Activated T-cell treated with anti-CD3 and anti-CD28 coated beads, Interleukin-2, amount 50 U/mL, for 48 hours (primary cell): ENCODE results near the gene STXBP5L.
"Not testable (repeated sequence)": the region's sequence is repeated elsewhere in the genome, so short reads cannot be mapped to it uniquely, and the experiment has no call there.

Experiments
- DNase-seq, 2 experiments: peaks; one replicate each; pipeline ENCODE4 v3.0.0-alpha.2; 2020

The STXBP5L gene

DNA sequence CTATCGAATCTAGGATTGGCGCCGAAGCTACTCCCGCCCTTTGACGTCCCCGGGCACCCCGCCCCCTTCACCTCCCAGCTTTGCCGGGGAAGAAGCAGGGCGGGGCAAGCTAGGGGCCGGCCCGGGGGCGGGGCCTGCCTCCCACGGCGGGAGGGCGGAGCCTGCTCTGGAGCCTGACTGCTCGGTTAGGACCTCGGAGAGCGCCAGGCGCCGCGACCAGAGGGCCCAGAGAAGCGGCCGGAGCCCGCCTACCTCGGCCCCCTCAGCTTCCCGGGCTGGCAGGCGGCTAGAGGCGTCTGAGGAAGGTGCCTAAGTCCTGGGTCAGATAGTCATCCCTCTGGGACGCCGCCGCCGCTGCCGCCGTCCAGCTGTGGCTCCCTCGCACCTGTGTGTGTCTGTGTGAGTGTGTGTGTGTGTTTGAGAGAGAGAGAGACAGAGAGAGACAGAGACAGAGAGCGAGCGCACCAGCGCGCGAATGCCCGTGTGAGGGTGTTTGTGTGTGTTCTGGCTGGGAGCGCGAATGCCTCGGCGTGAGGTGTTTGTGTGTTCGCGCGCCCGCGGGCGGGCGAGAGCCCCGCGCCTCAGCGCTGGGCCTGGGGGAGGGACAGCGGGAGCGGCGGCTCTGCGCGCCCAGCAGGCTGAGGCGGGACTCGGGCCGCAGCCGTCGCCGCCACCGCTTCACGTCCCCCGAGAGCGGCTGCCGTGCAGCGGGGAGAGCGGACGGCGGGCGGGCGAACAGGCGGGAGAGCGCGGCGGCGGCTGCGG lies at the start of gene STXBP5L:
Gene STXBP5L (plus strand): TSS at position 176 of the 765 bp plus-strand sequence. CDS start 1,374 bp downstream, outside the sequence.
- DNase-seq, result peak; percentile 78 to 85

DNA sequence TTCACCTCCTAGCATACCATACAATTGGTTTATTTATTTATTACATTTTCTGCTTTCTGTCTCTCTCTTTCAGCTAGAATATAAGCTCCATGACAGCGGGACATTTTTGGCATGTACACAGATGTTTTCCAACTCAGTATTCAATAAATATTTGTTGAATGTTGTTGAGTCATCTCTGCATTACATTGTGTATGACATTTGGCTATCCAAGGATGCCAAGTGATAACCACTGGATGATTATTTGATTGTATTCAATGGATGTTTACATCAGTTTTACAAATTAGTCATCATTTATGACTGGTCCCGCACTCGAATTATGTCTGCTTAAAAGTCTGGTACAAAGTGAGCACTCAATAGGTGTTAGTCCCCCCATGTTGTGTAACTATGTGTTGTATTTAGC lies 49.5 kb upstream of the STXBP5L start:
- DNase-seq, result no peak

DNA sequence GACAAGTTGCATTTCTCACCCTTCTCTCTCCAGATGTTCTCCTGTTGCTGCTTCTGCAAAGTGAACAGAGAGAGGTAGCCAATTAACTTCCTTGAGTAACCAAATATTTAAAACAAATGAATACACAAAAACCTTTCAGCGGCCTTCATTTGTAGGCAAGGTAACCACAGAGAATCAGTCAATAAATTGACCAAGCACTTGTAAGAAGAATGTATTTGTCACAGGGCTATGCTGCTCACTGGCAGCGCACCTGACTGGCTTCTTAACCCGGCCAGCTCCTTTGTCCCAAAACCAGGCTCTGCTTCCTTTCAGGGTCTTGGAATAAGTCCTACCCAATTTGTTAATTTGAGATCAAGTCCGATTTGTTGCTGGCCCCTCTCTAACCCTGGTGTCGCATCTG lies 43.5 kb upstream of the STXBP5L start:
- no peak for DNase-seq

DNA sequence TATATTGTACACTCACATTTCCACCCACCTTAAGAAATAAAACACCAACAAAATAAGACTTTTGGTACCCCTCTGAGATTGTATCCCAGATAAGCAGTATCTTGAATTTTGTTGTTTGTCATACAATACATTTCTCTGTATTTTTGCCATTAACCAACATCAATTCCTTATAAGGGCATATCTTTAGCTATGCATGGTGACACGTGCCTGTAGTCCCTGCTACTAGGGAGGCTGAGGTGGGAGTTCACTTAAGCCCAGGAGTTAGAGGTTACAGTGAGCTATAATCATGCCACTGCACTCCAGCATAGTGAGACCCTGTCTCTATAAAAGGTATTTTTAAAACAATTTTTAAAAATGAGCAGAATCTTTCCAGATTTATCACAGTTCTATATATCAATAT lies 32.5 kb upstream of the STXBP5L start:
- DNase-seq, result no peak

DNA sequence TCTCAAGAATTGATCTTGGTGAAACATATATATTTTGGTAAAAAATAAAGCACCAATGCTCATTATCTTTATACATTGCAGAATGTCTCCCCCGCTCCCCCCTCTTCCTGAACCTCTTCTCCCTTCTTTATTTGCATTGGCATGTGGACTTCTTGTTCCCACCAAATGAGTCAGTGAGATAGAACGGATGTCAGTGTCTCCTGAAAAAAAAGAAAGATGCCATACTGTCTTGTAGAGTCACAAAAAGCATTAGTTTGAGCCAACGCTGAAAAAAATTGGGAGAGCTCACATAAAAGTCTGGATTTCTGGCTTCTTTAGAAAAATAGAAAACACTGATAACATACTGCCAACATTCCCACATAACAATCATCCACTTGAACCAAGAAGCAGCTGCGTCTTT lies 32.0 kb upstream of the STXBP5L start:
- DNase-seq, result no peak

DNA sequence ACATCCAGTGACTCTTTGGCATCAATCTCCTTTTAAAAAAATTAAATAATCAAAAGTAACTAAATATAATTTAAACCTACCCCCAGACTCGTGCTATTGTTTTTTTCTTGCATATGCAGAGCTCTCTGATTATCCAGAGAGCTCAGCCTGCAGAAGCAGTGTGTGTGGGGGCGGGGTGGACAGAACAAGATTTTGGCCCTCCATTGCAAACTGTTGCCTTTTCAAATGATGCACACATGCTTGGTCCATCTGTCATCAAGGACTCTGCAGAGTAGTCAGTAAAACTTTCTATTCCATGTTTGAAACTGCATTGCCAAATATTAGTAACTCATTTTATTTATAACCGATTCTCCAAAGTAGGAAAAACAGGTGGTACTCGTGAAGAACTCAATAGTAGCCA lies 28.6 kb upstream of the STXBP5L start:
- DNase-seq, result no peak

DNA sequence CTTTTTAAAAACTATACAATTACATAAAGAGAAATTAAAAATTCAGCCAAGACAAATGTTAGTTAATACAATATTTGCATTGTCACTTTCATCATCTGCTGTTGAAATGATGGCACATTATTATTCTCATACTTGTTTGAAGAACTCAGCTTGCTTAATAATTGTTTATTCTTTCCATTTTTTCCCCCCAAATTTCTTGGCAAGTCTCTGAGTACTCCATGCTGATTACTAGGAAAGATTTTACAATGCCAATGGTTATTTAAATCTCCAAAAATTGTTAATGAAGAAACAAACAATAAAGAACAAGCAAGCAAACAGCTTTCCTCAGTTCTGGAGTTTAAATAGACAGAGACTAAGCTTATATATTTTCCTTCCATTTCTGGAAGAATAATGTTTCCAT lies 15.1 kb upstream of the STXBP5L start:
- no peak for DNase-seq

DNA sequence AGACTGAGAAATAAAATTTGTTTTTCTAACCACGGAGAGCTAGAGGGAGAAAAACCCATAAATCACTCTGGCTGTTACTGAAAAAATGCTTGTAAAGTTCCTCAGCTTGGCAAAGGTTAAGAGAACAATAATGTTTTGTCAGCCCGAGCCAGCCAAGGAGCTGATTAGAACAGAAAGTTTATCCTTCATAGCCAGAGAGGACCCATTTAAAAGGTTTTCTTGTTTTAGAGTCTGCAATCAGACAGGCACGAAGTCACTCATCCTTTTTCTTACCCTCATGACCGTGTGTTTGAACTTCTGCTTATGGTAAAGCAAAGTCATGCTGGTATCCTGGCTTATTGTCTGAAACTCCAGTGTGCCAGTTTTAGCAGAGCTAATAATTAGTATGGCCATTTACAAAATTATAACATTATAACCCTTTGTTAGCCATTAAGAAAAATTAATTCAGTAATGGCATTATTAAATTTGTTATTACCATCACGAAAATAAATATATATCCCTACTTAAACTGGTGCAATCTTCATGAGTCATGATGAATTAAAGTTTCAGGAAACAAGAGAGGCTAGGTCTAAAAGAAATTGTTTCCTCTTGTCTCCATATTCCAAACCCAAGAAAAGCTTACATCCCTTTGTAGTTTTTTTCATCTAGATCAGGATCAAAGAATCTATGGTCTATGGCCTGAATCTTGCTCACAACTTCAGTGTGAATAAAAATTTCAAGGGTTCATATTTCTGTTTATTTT lies 13.5 kb upstream of the STXBP5L start:
- no peak for DNase-seq

DNA sequence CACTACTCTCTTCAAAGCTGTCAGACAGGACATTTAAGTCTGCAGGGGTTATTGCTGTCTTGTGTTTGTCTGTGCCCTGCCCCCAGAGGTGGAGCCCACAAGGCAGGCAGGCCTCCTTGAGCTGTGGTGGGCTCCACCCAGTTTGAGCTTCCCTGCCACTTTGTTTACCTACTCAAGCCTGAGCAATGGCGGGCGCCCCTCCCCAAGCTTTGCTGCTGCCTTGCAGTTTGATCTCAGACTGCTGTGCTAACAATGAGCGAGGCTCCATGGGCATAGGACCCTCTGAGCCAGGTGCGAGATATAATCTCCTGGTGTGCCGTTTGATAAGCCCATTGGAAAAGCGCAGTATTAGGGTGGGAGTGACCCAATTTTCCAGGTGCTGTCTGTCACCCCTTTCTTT lies 6.3 kb upstream of the STXBP5L start:
- DNase-seq, result not testable (repeated sequence)

DNA sequence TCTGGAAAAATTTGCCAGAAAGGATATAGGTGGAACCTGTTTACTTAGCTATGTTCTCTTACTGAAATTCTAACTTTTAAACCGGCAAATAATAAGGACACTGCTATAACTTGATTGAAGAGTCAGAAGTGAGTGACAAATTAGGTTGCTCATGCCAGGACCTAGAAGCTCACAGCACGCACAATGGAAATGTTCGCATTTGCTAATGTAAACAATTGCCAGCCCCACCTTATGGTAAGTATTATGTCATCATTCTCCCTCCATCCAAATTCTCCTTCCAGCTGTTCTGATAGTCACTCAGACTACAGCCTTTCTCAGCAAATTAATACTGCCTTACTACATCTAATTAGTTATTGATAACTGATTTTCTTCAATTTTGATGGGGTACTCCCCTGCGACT lies 4.8 kb upstream of the STXBP5L start:
- DNase-seq, result no peak

DNA sequence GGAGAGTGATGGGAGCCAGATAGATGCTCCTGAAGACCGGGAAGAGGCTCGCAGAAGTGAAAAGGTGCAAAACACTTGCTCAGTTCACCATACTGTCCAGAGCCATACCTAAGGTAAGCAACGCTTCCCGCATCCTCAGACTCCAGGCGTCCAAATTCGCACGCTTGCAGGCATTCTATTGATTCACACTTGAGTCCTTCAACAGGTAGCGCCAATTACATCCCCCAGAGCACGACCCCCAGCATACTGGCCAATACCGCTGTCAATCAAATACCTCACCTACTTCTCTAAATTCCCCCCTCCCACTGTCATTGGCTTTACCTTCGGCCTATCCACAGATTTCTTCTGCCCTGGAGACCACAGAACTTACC lies 361 bp upstream of the STXBP5L start:
- DNase-seq, result no peak

DNA sequence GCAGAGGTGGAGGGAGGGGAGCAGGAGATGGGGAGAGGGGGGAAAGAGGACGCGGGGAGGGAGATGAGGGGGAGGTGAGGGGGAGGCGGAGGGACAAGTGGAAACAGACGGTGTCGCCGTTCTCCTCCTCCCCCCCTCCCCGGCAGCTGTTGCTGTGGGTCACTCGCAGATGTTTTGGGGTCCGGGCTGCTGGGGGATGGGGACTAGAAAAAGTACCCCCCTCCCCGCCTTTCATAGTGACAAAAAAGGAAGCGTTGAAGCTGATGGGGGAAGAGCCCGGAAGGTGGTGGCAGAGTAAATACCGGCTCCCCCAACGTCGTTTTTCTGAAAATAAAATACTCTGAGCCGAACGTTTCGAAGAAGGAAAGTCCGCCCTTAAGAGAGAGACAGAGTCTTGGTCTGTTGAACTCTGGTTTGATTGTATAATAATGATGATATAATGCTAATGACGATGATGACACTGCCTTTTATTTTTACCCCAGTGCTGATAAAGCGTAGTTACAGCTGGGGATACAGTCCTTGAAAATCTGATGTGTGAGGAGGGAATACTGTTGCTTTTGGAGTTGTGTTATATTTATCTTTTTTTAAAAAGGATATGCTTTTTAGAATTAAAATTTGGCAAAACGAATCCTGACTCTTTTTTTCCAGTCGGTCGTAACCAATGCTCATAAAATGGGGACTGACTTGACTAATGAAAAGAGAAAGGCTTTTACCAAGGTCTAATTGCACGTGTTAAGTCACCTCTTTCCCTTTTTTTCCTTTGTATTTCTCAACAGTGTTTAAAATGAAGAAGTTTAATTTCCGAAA lies 993 bp downstream of the STXBP5L start:
- no peak for DNase-seq

DNA sequence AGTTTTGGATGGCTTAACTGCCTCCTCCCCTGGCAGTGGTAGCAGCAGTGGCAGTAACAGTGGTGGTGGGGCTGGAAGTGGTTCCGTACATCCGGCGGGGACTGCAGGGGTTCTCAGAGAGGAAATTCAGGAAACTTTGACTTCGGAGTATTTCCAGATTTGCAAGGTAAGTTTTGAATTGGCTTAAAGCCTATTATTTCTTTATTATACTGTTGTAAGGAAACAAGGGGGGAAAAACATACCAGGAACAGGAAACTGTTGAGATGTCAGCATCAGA lies 1.5 kb downstream of the STXBP5L start:
- DNase-seq, result no peak

DNA sequence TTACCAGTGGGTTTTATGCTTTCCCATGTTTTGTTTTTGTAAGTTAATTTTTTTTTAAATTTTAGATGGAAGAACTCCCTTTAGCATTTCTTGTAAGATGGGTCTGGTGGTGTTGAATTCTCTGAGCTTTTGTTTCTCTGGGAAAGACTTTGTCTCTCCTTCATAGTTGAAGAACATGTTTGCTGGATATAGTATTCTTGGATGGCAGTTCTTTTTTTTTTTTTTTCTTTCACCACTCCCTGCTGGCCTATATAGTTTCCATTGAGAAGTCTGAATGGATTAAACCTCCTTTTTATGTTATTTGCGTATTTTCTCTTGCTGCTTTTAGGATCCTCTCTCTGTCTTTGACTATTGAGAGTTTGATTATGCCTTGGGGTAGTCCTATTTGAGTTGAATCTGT lies 18.1 kb downstream of the STXBP5L start:
- no peak for DNase-seq

DNA sequence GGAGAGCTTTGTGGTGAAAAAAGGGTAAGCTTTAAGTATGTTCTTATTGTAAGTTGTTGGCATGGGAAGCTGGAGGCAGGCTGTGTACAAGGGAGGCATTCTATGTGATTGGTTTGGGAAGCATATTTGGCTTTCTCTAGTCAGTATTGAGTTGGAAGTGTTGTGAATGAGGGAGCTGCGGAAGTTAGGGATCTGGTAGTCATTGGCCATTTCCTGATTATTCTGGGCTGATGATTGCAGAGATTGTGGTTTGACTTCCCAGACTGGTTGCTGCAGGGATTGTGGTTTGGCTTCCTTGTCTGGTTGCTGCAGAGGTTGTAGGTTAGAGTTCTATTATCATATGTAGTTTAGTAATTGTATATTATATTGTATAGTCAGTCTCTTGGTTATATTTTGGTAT lies 21.0 kb downstream of the STXBP5L start:
- no peak for DNase-seq

DNA sequence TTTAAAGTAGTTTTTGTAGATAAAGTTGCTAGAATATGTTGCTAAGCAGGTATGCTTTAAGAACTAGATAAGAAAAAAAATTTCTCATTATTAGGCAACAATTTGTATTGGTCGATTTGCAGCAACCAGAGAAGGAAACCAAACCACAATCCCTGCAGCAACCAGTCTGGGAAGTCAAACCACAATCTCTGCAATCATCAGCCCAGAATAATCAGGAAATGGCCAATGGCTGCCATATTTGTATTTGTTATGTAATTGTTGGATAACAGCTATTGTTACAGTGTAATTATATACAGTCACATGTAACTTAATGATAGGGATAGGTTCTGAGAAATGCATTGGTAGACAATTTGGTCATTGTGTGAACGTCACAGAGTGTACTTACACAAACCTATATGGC lies 23.6 kb downstream of the STXBP5L start:
- DNase-seq, result no peak

DNA sequence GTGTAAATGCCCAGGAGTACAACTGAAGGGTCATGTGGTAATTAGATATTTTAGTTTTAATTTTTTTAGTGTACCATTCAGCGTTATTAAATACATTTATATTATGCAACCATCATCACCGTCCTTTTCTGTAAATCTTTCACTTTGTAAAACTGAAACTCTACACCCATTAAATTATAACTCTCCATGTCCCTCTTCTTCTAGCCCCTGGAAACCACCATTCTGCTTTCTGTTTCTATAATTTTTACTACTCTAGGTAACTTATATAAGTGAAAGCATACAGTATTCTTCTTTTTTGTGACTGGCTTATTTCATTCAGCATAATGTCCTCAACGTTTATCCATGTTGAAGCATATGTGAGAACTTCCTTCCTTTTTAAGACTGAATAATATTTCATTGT lies 48.1 kb downstream of the STXBP5L start:
- DNase-seq, result no peak

DNA sequence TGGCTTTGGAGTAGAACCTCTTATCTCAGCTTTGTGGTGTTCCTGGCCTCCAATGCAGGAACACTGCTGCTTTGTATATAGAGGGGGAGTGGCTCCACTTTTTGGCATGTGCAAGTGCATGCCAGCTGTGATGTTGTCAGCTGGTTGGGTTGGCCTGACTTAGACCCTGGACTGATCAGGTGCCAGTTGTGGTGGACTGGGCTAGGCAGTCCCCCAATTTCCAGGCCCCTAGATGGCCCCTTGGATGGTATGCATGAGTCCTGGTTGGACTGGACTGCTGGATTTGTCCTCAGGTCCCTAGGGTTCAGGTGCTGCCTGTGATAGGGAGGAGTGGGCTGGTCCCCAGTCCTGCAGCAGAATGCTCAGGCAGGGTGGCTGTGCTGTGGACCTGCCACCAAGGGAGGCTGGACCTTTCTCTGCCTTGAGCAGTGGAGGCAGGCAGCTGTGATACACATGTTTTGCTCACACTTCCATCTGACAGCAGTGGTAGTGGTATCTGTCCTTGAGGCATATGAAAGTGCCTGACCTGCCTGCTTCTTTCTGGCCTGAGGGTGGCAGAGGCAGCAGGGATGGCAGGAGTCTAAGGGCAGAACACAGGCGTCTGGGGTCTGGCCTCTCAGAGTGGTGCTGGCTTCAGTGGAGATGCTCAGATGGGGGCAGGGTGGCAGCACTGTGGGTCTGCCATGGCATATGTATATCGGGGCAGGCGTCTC lies 74.8 kb downstream of the STXBP5L start:
- DNase-seq, result no peak

DNA sequence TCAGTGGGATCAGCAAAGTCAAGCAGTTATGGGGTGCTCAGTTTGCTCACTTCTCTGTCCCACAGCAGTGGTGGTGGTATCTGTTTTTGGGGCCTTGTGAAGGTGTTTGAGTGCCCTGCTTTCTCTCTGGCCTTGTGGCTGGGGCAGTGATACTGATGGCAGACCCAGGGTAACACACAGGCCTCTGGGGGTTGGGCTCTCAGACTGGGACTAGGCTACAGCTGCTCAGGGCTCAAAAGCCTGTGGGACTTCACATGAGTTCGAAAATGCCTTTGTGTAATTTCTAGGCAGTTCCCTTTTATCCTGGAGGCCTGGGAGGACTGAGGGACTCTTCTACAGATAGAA lies 75.3 kb downstream of the STXBP5L start:
- no peak for DNase-seq

DNA sequence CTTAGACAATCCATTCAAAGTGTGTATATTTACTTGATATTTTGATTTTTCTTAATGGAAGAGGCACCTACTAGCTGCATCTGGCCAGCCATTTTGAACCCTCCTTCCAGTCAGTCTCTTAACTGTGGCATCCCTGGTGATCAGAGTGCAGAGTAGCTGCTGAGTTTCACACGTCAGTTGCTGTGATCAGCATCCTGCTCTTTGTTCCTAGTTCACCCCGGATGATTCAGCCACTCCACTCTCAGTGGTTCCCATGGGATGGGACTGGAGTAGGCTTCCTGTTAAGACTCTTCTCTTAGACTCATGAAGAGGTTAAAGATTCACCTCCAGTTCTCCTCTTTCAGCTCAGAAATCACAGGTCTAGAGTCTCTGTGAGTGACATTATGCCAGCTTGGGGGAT lies 75.8 kb downstream of the STXBP5L start:
- DNase-seq, result no peak

DNA sequence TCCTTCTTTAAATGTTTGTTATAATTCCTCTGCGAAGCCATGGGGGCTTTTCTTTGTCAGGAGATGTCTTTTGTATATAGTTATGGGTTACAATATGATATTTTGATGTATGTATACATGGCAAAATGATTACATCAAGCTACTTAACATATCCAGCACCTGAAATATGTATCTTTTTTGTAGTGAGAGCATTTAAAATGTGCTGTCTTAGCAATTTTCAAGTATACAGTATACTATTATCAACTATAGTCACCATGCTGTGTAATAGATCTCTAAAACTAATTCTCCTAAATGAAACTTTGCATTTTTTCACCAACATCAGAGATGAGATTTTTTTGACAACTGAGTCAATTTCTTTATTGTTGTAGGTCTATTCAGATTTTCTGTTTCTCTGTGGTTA lies 77.2 kb downstream of the STXBP5L start:
- DNase-seq, result no peak

DNA sequence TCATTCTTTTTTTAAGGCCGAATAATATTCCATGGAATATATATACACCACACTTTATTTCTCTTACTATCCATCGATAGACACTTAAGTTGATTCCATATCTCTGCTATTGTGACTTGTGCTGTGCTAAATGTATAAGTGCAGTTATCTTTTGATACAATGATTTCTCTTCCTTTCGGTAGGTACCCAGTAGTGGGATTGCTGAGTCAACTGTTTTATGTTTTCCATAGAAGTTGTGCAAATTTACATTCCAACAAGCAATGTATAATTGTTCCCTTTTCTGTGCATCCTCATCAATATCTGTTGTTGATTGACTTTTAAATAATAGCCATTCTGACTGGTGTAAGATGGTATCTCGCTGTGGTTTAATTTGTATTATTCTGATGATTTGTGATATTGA lies 81.0 kb downstream of the STXBP5L start:
- no peak for DNase-seq

DNA sequence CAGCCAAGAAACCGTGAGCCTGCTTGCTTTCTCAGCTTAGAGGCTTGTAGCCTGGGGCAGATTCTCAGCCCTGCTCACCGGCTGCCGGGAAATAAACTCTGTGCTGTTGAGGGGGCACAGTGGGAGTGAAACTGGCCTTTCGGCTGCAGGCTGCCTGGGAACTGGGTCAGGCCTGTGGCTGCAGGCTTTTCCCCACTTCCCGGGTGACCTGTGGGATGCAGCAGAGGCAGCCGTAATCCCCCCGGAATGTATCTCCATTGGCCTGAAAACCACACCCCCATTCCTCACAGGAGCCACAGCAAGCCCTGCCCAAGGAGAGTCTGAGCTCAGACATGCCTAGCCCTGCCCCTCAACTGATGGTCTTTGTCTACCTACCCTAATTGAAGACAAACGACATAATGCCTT lies 110.9 kb downstream of the STXBP5L start:
- no peak for DNase-seq

DNA sequence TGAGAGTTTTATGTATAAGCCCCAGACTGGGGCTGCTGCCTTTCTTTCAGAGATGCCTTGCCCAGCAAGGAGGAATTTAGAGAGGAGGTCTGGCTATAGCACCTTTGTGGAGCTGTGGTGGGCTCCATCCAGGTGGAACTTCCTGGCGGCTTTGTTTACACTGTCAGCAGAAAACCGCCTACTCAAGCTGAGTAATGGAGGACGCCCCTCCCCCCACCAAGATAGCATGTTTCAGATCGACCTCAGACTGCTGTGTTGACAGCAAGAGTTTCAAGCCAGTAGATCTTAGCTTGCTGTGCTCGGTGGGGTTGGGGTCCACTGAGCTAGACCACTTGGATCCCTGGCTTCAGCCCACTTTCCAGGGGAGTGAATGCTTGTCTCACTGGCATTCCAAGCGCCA lies 155.6 kb downstream of the STXBP5L start:
- DNase-seq, result no peak
